Measurements from ENCODE around the gene ETFB. TPM values are rescaled to one million over a fixed set of nuclear protein-coding genes. Genes with fewer than 3 reads are reported as not detected.

ETFB gene
- total and polyA plus RNA-seq, 9 of the 15 experiments (the other 6 are each of a cell fraction or from before 2014, with no cell fraction given) = 18.1 to 143 (median 96.1) TPM

- TF ChIP-seq SIX5 (IDR thresholded peaks at IDR 0.05; ENCODE audit: borderline replicate concordance in 1 of 2, insufficient read depth in 1 of 2, low read depth in 1 of 2, low read length in 2 of 2) = no peak
- TF ChIP-seq, protein P1, sequence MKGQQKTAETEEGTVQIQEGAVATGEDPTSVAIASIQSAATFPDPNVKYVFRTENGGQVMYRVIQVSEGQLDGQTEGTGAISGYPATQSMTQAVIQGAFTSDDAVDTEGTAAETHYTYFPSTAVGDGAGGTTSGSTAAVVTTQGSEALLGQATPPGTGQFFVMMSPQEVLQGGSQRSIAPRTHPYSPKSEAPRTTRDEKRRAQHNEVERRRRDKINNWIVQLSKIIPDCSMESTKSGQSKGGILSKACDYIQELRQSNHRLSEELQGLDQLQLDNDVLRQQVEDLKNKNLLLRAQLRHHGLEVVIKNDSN (CRISPR knock-in tag; IDR thresholded peaks at IDR 0.05) = no peak
- TF ChIP-seq JUN (IDR thresholded peaks at IDR 0.05; ENCODE audit: borderline replicate concordance, low read depth, low read length) = no peak
- no peak for TF ChIP-seq JUN (CRISPR knock-in tag; IDR thresholded peaks at IDR 0.05; ENCODE audit: borderline replicate concordance)
- TF ChIP-seq RUNX1 (IDR thresholded peaks at IDR 0.05; ENCODE audit: low read depth) = no peak
- TF ChIP-seq THRA (IDR thresholded peaks at IDR 0.05) = no peak
- no peak for TF ChIP-seq DNMT1 (IDR thresholded peaks at IDR 0.05)
- TF ChIP-seq CCNT2 (IDR thresholded peaks at IDR 0.05; ENCODE audit: borderline replicate concordance, extremely low read depth, insufficient read length, low read depth, low read length) = peak; percentile 18
- no peak; the same call in 1 of the 2 replicates for TF ChIP-seq ATF6 (CRISPR knock-in tag; IDR thresholded peaks at IDR 0.05)
- TF ChIP-seq RNF2 (IDR thresholded peaks at IDR 0.05) = no peak
- no peak for TF ChIP-seq ETS1 (conservative IDR thresholded peaks at IDR 0.05; ENCODE audit: control insufficient read depth, low read depth, low read length)
- TF ChIP-seq PRDM10 (IDR thresholded peaks at IDR 0.05; ENCODE audit: partially characterized antibody) = no peak
- TF ChIP-seq ZNF408 (CRISPR knock-in tag; IDR thresholded peaks at IDR 0.05; ENCODE audit: low read depth) = no peak
- no peak for TF ChIP-seq ZNF280B (CRISPR knock-in tag; IDR thresholded peaks at IDR 0.05)
- TF ChIP-seq BHLHE40 (IDR thresholded peaks at IDR 0.05; ENCODE audit: low read length) = 0 out of 2 replicates have a peak, but pooled peaks have one; percentile 21
Measured at GRCh38 chr19:51327066-51328001, 38.9 kb downstream of the ETFB start (continued).

Measured in K562 (cell line).